Fibroblast of villous mesenchyme (primary cell): Measurements from ENCODE around the gene ANK3. TPM values are rescaled to one million over a fixed set of nuclear protein-coding genes. Genes with fewer than 3 reads are reported as not detected.

ENCODE experiments used
- DNase-seq: peaks from one replicate; pipeline ENCODE4 v3.0.0-alpha.2; 2010; ENCODE audit warnings: low read depth
- H3K4me3 ChIP-seq: 2 replicates; pipeline ENCODE4 v1.5.1; 2011; ENCODE audit warnings: low read depth, mild to moderate bottlenecking, low read length
- total RNA-seq: library from RNA; depleted of rRNA; stranded (reverse); fragments of >200 nt; gene quantifications from 2 replicates; pipeline ENCODE4 v1.2.3, GENCODE V29; 2012
- TF ChIP-seq, protein P1 (sequence below): IDR thresholded peaks from 2 replicates; pipeline ENCODE4 v1.5.1; 2012; ENCODE audit warnings: low read depth, mild to moderate bottlenecking, low read length; ENCODE audit not compliant: insufficient read depth

Gene ANK3
- total RNA-seq, 1 donor: 1.3 TPM

DNA sequence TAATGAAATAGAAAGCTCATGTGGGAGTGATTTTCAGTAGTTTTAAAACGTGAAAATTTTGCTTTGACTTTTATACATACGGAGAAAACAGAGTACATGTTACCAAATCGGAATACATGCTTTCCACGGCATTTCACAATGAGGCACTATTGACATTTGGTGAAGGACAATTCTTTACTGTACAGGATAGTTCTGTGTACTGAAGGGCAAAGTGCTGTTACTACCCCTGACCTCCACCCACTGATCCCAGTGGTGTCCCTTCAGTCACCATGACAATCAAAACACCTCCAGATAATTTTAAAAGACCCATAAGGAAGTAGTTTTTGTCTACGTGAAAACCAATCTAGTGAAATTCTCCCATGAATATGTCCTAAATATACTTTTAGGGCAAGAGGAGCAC, 33.1 kb upstream of the ANK3 start:
- TF ChIP-seq, protein P1, sequence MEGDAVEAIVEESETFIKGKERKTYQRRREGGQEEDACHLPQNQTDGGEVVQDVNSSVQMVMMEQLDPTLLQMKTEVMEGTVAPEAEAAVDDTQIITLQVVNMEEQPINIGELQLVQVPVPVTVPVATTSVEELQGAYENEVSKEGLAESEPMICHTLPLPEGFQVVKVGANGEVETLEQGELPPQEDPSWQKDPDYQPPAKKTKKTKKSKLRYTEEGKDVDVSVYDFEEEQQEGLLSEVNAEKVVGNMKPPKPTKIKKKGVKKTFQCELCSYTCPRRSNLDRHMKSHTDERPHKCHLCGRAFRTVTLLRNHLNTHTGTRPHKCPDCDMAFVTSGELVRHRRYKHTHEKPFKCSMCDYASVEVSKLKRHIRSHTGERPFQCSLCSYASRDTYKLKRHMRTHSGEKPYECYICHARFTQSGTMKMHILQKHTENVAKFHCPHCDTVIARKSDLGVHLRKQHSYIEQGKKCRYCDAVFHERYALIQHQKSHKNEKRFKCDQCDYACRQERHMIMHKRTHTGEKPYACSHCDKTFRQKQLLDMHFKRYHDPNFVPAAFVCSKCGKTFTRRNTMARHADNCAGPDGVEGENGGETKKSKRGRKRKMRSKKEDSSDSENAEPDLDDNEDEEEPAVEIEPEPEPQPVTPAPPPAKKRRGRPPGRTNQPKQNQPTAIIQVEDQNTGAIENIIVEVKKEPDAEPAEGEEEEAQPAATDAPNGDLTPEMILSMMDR: no peak
- H3K4me3 ChIP-seq: no peak overlapping the region
- no peak for DNase-seq

GRCh38 chr10:60420991-60421894, 31.6 kb upstream of the ANK3 start:
- TF ChIP-seq, protein P1: no peak
- DNase-seq: peak; percentile 52
- no peak overlapping the region for H3K4me3 ChIP-seq

GRCh38 chr10:60419249-60419648, 29.6 kb upstream of the ANK3 start:
- no peak for DNase-seq
- no peak overlapping the region for H3K4me3 ChIP-seq
- TF ChIP-seq, protein P1: no peak

DNA sequence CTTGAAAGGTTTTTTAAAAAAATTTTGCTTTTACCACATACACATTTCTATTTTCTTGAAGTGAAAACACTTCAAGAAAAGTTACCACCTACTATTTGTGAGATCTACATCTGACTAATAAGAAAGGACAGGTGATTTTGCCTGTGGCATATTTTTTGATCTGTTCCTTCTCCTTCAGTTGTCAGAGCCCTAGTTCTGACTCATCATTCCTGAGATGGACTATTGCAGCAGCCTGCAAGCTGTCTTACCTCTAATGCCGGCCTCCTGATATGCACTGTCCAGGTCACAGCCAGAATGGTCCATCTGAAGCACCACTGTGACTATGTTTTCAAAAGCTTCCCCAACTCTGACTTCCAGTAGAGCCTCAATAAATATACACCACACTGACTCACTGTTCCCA, 28.2 kb upstream of the ANK3 start:
- H3K4me3 ChIP-seq: no peak overlapping the region
- no peak for DNase-seq
- TF ChIP-seq, protein P1: no peak

DNA sequence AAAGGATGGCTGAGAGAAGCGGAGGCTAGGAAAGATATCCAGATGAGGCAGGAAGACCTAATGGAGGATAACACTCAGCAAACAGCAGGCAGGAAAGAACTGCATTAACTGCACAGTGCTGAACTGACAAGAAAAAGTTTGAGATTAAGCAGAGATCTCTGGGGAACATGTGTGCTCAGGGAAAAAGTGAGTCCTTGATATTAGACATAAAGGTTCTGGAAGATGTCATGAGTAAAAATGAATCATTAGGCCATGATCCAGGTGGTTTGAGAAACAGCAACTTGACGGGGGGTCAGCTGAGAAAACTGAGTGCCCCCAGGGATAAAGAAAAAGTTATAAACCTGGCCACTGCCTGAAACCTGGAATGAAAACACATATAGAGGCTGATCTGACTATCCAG, 27.3 kb upstream of the ANK3 start:
- DNase-seq: no peak
- no peak overlapping the region for H3K4me3 ChIP-seq
- TF ChIP-seq, protein P1: no peak

DNA sequence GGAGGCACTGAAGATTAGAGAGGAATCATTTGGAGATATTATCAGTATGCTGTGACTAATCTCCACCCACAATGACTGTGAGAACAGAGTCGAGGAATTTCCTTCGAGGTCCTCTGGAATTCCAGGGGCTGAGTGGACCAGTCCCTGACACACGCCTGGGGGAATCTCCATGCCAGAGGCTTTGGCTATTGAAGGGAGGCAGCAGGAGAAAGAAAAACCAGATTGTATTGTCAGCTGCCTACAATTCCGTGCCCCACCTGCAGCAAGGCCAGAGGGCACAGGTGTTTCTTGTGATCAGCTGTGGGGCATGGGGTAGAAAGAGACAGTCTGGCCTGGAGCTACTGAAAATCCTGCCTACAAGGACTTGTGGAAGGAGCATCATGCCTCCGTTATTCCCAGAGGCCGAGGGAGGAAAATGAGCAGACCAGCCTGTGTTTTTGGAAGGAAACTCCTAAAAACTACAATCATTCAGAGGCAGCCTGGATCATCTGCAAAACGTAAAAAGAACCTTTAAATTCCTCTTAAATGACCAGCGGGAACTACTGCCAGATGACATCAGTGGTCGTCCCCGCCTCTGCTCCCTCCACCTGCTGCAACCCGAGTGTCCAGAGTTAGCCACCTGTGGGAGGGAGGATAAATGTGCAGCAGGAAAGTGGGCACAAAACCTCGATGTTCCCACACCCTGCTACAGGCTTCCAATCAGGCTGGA, 25.4 kb upstream of the ANK3 start:
- H3K4me3 ChIP-seq: no peak overlapping the region
- TF ChIP-seq, protein P1: no peak
- DNase-seq: peak; percentile 72
